Astrocyte of the spinal cord (primary cell): Measurements from ENCODE around the gene KRTAP2-1.
"Not testable (repeated sequence)": the region's sequence is repeated elsewhere in the genome, so short reads cannot be mapped to it uniquely, and the experiment has no call there.

Experiments
- DNase-seq: peaks from one replicate; pipeline ENCODE4 v3.0.0; 2011; ENCODE audit warnings: low read depth, low spot score
- H3K4me3 ChIP-seq: 2 replicates; pipeline ENCODE4 v1.5.1; 2011; ENCODE audit warnings: low read depth, mild to moderate bottlenecking, low read length, moderate library complexity
- in situ Hi-C: cut with HindIII; loops from 2 replicates; pipeline ENCODE4 v1.10.0; 2017; ENCODE audit warnings: low sequenced_read_pairs
- TF ChIP-seq, protein P1 (sequence below): IDR thresholded peaks from 2 replicates; pipeline ENCODE4 v1.5.1; 2012; ENCODE audit warnings: low read depth, mild to moderate bottlenecking, low read length, inconsistent platforms

KRTAP2-1 gene

DNA sequence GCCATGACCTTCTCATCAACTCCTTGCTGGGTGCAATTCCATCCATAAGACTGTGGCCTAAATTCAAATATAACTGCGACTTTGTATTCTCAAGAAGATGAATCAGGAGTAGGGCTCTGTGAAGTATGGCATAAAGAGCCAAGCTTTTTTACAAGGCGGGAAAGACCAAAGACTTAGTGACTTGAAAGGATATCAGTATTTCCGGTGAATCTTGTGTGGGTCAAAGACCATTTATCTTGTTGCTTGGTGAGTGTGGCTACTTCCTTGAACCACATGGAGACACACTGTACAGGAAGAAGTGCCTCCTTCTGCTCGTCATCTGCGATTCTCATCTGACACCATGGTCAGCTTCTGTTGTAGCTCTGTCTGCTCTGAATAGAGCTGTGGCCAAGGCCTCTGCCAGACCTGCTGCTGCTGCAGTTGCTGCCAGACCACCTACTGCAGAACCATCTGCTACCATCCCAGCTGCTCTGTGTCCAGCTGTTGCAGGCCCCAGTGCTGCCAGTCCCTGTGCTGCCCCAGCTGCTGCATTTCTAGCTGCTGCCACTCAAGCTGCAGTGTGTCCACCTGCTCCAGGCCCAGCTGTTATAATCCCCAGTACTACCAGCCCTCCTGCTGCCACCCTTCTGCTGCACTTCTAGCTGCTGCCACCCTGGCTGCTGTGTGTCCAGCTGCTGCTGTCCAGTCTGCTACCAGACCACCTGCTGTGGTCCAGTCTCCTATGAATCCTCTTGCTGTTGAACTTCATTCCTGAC lies 24.7 kb upstream of the KRTAP2-1 start:
- in situ Hi-C loops, result no loop called here
- no peak overlapping the region for H3K4me3 ChIP-seq
- TF ChIP-seq, protein P1, sequence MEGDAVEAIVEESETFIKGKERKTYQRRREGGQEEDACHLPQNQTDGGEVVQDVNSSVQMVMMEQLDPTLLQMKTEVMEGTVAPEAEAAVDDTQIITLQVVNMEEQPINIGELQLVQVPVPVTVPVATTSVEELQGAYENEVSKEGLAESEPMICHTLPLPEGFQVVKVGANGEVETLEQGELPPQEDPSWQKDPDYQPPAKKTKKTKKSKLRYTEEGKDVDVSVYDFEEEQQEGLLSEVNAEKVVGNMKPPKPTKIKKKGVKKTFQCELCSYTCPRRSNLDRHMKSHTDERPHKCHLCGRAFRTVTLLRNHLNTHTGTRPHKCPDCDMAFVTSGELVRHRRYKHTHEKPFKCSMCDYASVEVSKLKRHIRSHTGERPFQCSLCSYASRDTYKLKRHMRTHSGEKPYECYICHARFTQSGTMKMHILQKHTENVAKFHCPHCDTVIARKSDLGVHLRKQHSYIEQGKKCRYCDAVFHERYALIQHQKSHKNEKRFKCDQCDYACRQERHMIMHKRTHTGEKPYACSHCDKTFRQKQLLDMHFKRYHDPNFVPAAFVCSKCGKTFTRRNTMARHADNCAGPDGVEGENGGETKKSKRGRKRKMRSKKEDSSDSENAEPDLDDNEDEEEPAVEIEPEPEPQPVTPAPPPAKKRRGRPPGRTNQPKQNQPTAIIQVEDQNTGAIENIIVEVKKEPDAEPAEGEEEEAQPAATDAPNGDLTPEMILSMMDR, result no peak
- no peak for DNase-seq

DNA sequence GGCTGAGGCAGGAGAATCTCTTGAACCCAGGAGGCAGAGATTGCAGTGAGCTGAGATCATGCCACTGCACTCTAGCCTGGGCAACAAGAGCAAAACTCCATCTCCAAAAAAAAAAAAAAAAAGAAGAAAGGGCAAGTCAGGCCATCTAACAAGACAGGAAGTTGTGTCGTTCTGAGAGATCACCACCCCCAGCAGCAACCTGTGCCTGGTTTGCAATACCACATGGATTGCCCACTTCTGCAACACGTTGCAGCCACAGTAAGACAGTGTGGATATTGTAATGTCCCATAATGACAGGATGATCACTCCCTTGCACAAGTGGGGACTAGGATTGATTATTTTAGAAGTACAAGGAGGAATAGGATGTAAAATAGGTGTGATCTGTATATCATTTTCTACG lies 21.9 kb upstream of the KRTAP2-1 start:
- H3K4me3 ChIP-seq, result no peak overlapping the region
- in situ Hi-C loops, result no loop called here
- DNase-seq, result no peak
- TF ChIP-seq, protein P1, result no peak

DNA sequence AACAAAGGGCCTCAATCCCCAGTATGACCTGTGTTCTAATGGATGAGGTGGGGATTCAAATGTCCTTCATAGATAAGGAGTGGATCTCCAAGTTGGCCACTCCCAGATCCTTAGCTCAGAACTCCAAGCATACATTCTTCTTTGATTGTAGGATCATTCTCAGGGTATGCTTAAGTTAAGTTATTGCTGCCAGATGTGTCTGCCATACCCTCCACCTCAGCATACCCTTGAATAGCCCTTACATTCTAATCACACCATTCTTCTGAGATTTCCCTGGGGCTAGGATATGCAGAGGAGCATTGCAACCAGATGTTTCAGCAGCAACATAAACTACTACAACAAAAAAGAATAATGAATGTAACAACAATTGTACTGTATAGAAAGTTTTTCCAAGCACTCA lies 20.2 kb upstream of the KRTAP2-1 start:
- no peak for DNase-seq
- in situ Hi-C loops, result no loop called here
- TF ChIP-seq, protein P1, result no peak
- H3K4me3 ChIP-seq, result no peak overlapping the region

DNA sequence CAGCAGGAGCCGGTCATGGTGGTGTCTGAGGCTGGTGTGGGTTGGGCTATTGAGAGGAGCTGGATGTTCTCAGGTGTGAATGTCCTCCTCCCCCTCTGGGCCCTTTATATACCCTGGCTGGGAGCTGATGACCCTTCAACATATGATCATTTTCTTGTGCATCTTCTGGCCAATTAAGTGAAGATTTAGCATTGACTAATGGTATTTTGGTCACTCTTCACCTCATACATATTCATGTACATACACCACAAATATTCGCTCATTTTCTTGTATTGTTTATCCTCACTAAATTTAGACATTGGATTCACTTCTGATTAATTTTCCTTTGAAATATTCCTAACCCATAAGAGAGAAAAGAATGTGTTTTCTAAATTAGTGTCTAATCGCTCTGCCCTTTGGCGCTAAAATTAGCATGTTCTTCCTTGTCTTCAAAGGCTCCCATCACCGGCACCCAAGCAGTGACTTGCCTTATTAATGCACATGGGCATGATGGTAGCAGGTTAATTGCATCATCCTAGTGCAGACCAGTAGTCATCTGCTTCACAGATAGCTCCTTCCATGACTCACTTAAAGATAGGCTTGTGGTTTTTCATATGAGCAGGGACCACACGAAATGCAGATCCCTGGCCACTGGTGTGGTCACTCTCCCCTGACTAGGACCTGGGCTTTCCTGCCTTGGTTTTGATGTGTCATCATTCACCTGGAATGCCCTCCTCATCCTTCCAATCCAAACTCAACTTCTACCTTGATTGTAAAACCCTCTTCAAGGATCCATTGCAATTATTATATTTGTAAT lies 18.9 kb upstream of the KRTAP2-1 start, which contains the start of gene KRTAP2-4:
Gene KRTAP2-4, minus strand, starts transcription at position 51 of the 796 bp plus-strand sequence. Its CDS starts 34 bp downstream, at position 17.
- DNase-seq, result peak; percentile 83
- no peak within 1 kb of the TSS for H3K4me3 ChIP-seq
- TF ChIP-seq, protein P1, result no peak
- in situ Hi-C loops, result no loop called here

DNA sequence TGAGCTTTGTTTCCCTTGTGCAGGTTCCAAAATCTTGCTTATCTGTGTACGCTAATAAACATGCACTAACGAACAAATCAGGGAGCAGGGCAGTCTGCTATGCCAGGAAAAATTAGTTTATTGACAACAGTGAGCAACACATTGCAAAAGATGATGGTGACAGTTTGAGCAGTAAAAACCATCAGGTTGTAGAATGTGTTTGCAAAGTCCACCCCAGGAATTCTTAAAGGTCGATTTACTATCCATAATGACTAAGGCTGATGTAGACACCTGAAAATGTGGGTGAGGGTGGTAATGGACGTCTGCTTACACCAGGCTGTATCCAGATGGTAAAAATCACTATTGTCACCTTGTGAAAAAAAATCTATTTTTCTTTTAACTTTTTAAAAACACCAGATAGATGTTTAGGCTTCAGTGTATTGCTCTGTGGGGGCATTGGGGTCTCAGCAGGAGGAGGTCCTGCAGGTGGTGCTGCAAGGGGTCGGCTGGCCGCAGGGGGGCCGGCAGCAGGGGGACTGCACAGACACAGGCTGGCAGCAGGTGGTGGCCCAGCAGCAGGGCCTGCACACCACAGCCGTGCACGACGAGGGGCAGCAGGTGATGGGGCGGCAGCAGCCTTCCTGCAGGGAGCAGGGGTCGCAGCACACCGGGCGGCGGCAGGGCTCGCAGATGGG lies 18.0 kb upstream of the KRTAP2-1 start:
- DNase-seq, in situ Hi-C loops: not testable (repeated sequence)

DNA sequence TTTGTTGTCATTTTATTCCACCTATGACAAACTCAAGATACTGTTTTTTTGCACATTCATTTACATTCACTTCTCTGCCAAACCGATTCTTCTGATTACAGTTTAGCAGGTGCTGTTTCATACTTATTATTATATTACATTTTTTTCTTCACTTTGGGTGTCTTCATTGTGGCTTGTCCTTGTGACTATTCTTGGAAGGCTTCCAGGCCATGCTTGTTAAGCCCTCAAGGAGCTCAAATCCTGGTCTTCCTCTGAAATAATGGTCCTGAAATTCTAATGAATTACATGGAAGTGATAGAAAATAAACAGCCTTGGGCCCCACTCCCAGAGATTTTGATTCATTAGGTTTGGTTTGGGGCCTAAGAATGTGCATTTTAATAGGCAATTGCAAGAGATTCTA lies 17.2 kb upstream of the KRTAP2-1 start:
- in situ Hi-C loops, result no loop called here
- TF ChIP-seq, protein P1, result no peak
- no peak overlapping the region for H3K4me3 ChIP-seq
- DNase-seq, result no peak

More for the DNA sequence above, 18.0 kb upstream of the KRTAP2-1 start:
- not testable (repeated sequence) for H3K4me3 ChIP-seq
